Keratinocyte (primary cell): ENCODE data around the gene ADAM12. TPM values are rescaled to one million over a fixed set of nuclear protein-coding genes. Genes with fewer than 3 reads are reported as not detected.

ENCODE experiments used
- DNase-seq: peaks from one replicate; pipeline ENCODE4 v3.0.0-alpha.2; 2011; ENCODE audit warnings: low read depth, missing footprints, low spot score
- FAIRE-seq: peaks from 2 replicates; lab custom pipeline; 2011; peaks lifted over from hg19 to GRCh38; lab: Jason Lieb, UNC
- H2AFZ ChIP-seq: 2 replicates; pipeline ENCODE4 v1.6.0; 2012; ENCODE audit warnings: low read length, control low read depth, inconsistent platforms; ENCODE audit not compliant: control insufficient read depth
- H3K27ac ChIP-seq: 2 replicates; pipeline ENCODE4 v1.5.1; 2011; ENCODE audit warnings: low read length; ENCODE audit not compliant: control insufficient read depth, insufficient read depth
- H3K27me3 ChIP-seq: 3 replicates; pipeline ENCODE4 v1.6.0; 2011; ENCODE audit warnings: low read length; ENCODE audit not compliant: control insufficient read depth, insufficient read depth; ENCODE audit errors: extremely low read depth
- H3K36me3 ChIP-seq, 2 experiments: 2 replicates in 1 of 2; 3 replicates in 1 of 2; pipeline ENCODE4 v1.5.1; 2011; ENCODE audit warnings: low read length in 2 of 2, mild to moderate bottlenecking in 1 of 2; ENCODE audit not compliant: control insufficient read depth in 2 of 2, insufficient read depth in 2 of 2; ENCODE audit errors: extremely low read depth in 1 of 2
- H3K4me1 ChIP-seq: 3 replicates; pipeline ENCODE4 v1.5.1; 2011; ENCODE audit warnings: low read length; ENCODE audit not compliant: control insufficient read depth, insufficient read depth; ENCODE audit errors: extremely low read depth
- H3K4me2 ChIP-seq: 3 replicates; pipeline ENCODE4 v1.6.0; 2011; ENCODE audit warnings: low read depth, low read length; ENCODE audit not compliant: control insufficient read depth, insufficient read depth; ENCODE audit errors: extremely low read depth
- H3K4me3 ChIP-seq, 3 experiments: fragments of 200-600 bp in 1 of 3; sonication (generic) in 1 of 3; 2 replicates in 2 of 3; 3 replicates in 1 of 3; pipeline ENCODE4 v1.5.1; 2011 to 2016; ENCODE audit warnings: low read length in 3 of 3, mild to moderate bottlenecking in 3 of 3, control low read depth in 2 of 3, inconsistent platforms in 1 of 3, low read depth in 1 of 3, mixed read lengths in 1 of 3, mixed run types in 1 of 3, moderate library complexity in 1 of 3; ENCODE audit not compliant: control insufficient read depth in 2 of 3, insufficient read depth in 2 of 3; ENCODE audit errors: extremely low read depth in 1 of 3
- H3K79me2 ChIP-seq: 2 replicates; pipeline ENCODE4 v1.6.0; 2012; ENCODE audit warnings: low read length; ENCODE audit not compliant: control insufficient read depth, insufficient read depth
- H3K9ac ChIP-seq: 3 replicates; pipeline ENCODE4 v1.6.0; 2011; ENCODE audit warnings: low read length; ENCODE audit not compliant: control insufficient read depth, insufficient read depth; ENCODE audit errors: extremely low read depth
- H3K9me1 ChIP-seq: 3 replicates; pipeline ENCODE4 v1.6.0; 2011; ENCODE audit warnings: low read length; ENCODE audit not compliant: control insufficient read depth, insufficient read depth; ENCODE audit errors: extremely low read depth
- H3K9me3 ChIP-seq: 2 replicates; pipeline ENCODE4 v1.5.1; 2012; ENCODE audit warnings: low read depth, low read length; ENCODE audit not compliant: control insufficient read depth
- H4K20me1 ChIP-seq: 3 replicates; pipeline ENCODE4 v1.6.0; 2011; ENCODE audit warnings: low read length; ENCODE audit not compliant: control insufficient read depth, insufficient read depth; ENCODE audit errors: extremely low read depth
- CTCF ChIP-seq, 3 experiments: IDR thresholded peaks in 1 of 3; conservative IDR thresholded peaks in 1 of 3; optimal IDR thresholded peaks in 1 of 3; 2 replicates in 2 of 3; 3 replicates in 1 of 3; pipeline versions ENCODE3 to v1.5.1; 2011; ENCODE audit warnings: low read length in 3 of 3, mild to moderate bottlenecking in 3 of 3, moderate library complexity in 2 of 3, control low read depth in 1 of 3, inconsistent platforms in 1 of 3; ENCODE audit not compliant: insufficient read depth in 2 of 3; ENCODE audit errors: extremely low read depth in 1 of 3
- EZH2 ChIP-seq: IDR thresholded peaks from one replicate; pipeline ENCODE4 v1.6.1; 2012; ENCODE audit warnings: inconsistent platforms, mild to moderate bottlenecking, low read length, moderate library complexity
- dilution Hi-C: fragments of 300-500 bp; cut with MboI; formaldehyde crosslinking; loops from one replicate; pipeline ENCODE4 v1.7.0; 2020; ENCODE audit warnings: low sequenced_read_pairs; ENCODE audit not compliant: extremely low pct_ligation_motif_present
- polyA plus RNA-seq, 5 experiments: library from polyadenylated mRNA; depleted of rRNA in 3 of 5; stranded (reverse) in 3 of 5; stranded (forward) in 1 of 5; unstranded in 1 of 5; fragments of >200 nt; gene quantifications; 1 replicate in 1 of 5; 2 replicates in 3 of 5; 3 replicates in 1 of 5; pipeline versions ENCODE4 v1.2.1 to v1.2.3, GENCODE V29; 2011 to 2012; ENCODE audit warnings: missing spikeins in 2 of 5, low read depth in 1 of 5, low replicate concordance in 1 of 5

The ADAM12 gene
- polyA plus RNA-seq, 1 donor (not counting 4 experiments of a cell fraction or from before 2014, with no cell fraction given), result 0.07 TPM

GRCh38 chr10:126353666-126354065 lies 34.6 kb downstream of the ADAM12 start:
- TF ChIP-seq EZH2, result no peak
- TF ChIP-seq CTCF (optimal IDR thresholded peaks at IDR 0.05 in 1 of 3, IDR thresholded peaks at IDR 0.05 in 1 of 3, conservative IDR thresholded peaks at IDR 0.05 in 1 of 3; ENCODE audit: extremely low read depth in 1 of 3, insufficient read depth in 2 of 3, low read length in 3 of 3), result no peak
- H2AFZ ChIP-seq, result no peak overlapping the region
- H3K27me3 ChIP-seq, result no peaks in the 10 kb centered on the region
- no peaks in the 10 kb centered on the region for H3K9me3 ChIP-seq
- DNase-seq, result no peak
- H3K27ac ChIP-seq, result no peak overlapping the region
- no peak for FAIRE-seq
- no peaks in the 10 kb centered on the region for H4K20me1 ChIP-seq
- no peaks in the 10 kb centered on the region for H3K79me2 ChIP-seq
- H3K4me1 ChIP-seq, result peaks cover 8% of the 10 kb centered on the region
- H3K36me3 ChIP-seq, result no peaks in the 10 kb centered on the region
- H3K4me3 ChIP-seq, result no peak overlapping the region
- no peaks in the 10 kb centered on the region for H3K9me1 ChIP-seq
- dilution Hi-C loops, result no loop called here
- no peak overlapping the region for H3K9ac ChIP-seq
- no peak overlapping the region for H3K4me2 ChIP-seq

GRCh38 chr10:126352453-126352852 lies 35.8 kb downstream of the ADAM12 start:
- H3K4me3 ChIP-seq, result no peak overlapping the region
- TF ChIP-seq CTCF (optimal IDR thresholded peaks at IDR 0.05 in 1 of 3, IDR thresholded peaks at IDR 0.05 in 1 of 3, conservative IDR thresholded peaks at IDR 0.05 in 1 of 3; ENCODE audit: extremely low read depth in 1 of 3, insufficient read depth in 2 of 3, low read length in 3 of 3) (no peak), EZH2 (no peak)
- H3K27me3 ChIP-seq, result no peaks in the 10 kb centered on the region
- H3K9ac ChIP-seq, result no peak overlapping the region
- dilution Hi-C loops, result no loop called here
- H4K20me1 ChIP-seq, result no peaks in the 10 kb centered on the region
- FAIRE-seq (no peak), DNase-seq (no peak)
- H3K4me1 ChIP-seq, result peaks cover 8% of the 10 kb centered on the region
- no peaks in the 10 kb centered on the region for H3K9me1 ChIP-seq
- H2AFZ ChIP-seq, result no peak overlapping the region
- H3K9me3 ChIP-seq, result no peaks in the 10 kb centered on the region
- no peaks in the 10 kb centered on the region for H3K79me2 ChIP-seq
- no peak overlapping the region for H3K4me2 ChIP-seq
- no peaks in the 10 kb centered on the region for H3K36me3 ChIP-seq
- H3K27ac ChIP-seq, result no peak overlapping the region
